Hindlimb muscle (tissue), 1 donor: ENCODE results near the gene TP53BP1. TPM values are rescaled to one million over a fixed set of nuclear protein-coding genes. Genes with fewer than 3 reads are reported as not detected.
"Not testable (repeated sequence)": the region's sequence is repeated elsewhere in the genome, so short reads cannot be mapped to it uniquely, and the experiment has no call there.

Source experiments
- DNase-seq: peaks from one replicate; pipeline ENCODE4 v3.0.0-alpha.2; 2013
- polyA plus RNA-seq: library from polyadenylated mRNA; unstranded; fragments of 120-200 nt; gene quantifications from one replicate; pipeline ENCODE4 v1.2.1, GENCODE V29; 2013; ENCODE audit not compliant: insufficient read length

Gene TP53BP1
- polyA plus RNA-seq, 1 donor, result 45.8 TPM

- DNase-seq, result no peak
These were observed 82.3 kb downstream of the TP53BP1 start for GRCh38 chr15:43410572-43411214.

- DNase-seq, result no peak
These were observed 84.2 kb downstream of the TP53BP1 start for GRCh38 chr15:43408789-43409188.

GRCh38 chr15:43406808-43407207, 86.1 kb downstream of the TP53BP1 start:
- no peak for DNase-seq

- no peak for DNase-seq
These were observed 86.8 kb downstream of the TP53BP1 start for GRCh38 chr15:43406189-43406588.

- DNase-seq, result no peak
These were observed 88.8 kb downstream of the TP53BP1 start for GRCh38 chr15:43404130-43404529.

GRCh38 chr15:43403616-43404015, 89.3 kb downstream of the TP53BP1 start:
- no peak for DNase-seq

- DNase-seq, result no peak
These were observed 90.7 kb downstream of the TP53BP1 start for GRCh38 chr15:43402255-43402654.

- not testable (repeated sequence) for DNase-seq
These were observed 99.4 kb downstream of the TP53BP1 start for GRCh38 chr15:43393592-43393991.

- no peak for DNase-seq
These were observed 102.2 kb downstream of the TP53BP1 start for GRCh38 chr15:43390723-43391122.

- no peak for DNase-seq
These were observed 109.9 kb downstream of the TP53BP1 start for GRCh38 chr15:43383070-43383469.

GRCh38 chr15:43382310-43382709, 110.6 kb downstream of the TP53BP1 start:
- DNase-seq, result no peak

GRCh38 chr15:43378601-43379000, 114.4 kb downstream of the TP53BP1 start:
- DNase-seq, result no peak

GRCh38 chr15:43376017-43376705, 116.8 kb downstream of the TP53BP1 start:
- no peak for DNase-seq

- peak; percentile 85 for DNase-seq
These were observed 121.7 kb downstream of the TP53BP1 start, which contains the start of the genes TUBGCP4 and ZSCAN29 for GRCh38 chr15:43370975-43371974. Gene TUBGCP4, plus strand, starts transcription at chr15:43371101. Its CDS starts 254 bp downstream, at chr15:43371355. Gene ZSCAN29, minus strand, starts transcription at chr15:43371043. Its CDS starts 1,130 bp downstream, at chr15:43369913.

- peak; percentile 38 for DNase-seq
These were observed 122.5 kb downstream of the TP53BP1 start for GRCh38 chr15:43370310-43370974.

- DNase-seq, result no peak
These were observed 131.5 kb downstream of the TP53BP1 start for GRCh38 chr15:43361313-43361903.

GRCh38 chr15:43360821-43361220, 132.1 kb downstream of the TP53BP1 start:
- DNase-seq, result no peak
